HepG2 (cell line): Measurements from ENCODE around the gene KLHL17. TPM values are rescaled to one million over a fixed set of nuclear protein-coding genes. Genes with fewer than 3 reads are reported as not detected.
A peak's percentile ranks its signal among the peaks of the same experiment; 100 is the strongest.

ENCODE experiments used
- ATAC-seq: fragments of 200-7000 bp; cut with Tn5 transposase; 3 replicates; pipeline ENCODE4 v1.9.1; 2020; ENCODE audit warnings: mild to moderate bottlenecking, moderate library complexity
- BruUV-seq: library from RNA; stranded (reverse); fragments of 400-500 nt; replicated peaks from 2 replicates; lab custom pipeline; 2021; lab: Mats Ljungman, UMichigan
- CTCF ChIA-PET: fragments of 300-600 bp; formaldehyde crosslinking; extraction: SDS; loops from one replicate; lab custom pipeline; 2021; ENCODE audit warnings: low total read pairs, inconsistent platforms, low intra/inter-chr PET ratio; lab: Yijun Ruan, JAX
- POLR2A ChIA-PET: fragments of 350-600 bp; sonication (Branson Sonifier 250); formaldehyde crosslinking; loops from one replicate; lab custom pipeline; 2020; ENCODE audit warnings: antibody characterized with exemption, inconsistent platforms; lab: Yijun Ruan, JAX
- DNase-seq: peaks from one replicate; pipeline ENCODE4 v3.0.0-alpha.2; 2015; ENCODE audit warnings: low spot score
- FAIRE-seq: peaks from 3 replicates; lab custom pipeline; 2011; peaks lifted over from hg19 to GRCh38; lab: Jason Lieb, UNC
- H2AFZ ChIP-seq: one replicate; pipeline ENCODE4 v1.6.1; 2011; ENCODE audit warnings: low read length, inconsistent platforms
- H3K27ac ChIP-seq: fragments of 300-600 bp; 3 replicates; pipeline ENCODE4 v1.8.0; 2011; ENCODE audit warnings: mixed run types, mild to moderate bottlenecking, mixed read lengths, low read length, inconsistent platforms; ENCODE audit not compliant: insufficient read depth; ENCODE audit errors: extremely low read length
- H3K27me3 ChIP-seq, 2 experiments: fragments of 200-600 bp in 1 of 2; 2 replicates in 1 of 2; 3 replicates in 1 of 2; pipeline versions ENCODE4 v1.6.0 to v1.8.0; 2011; ENCODE audit warnings: low read length in 2 of 2, mild to moderate bottlenecking in 2 of 2, moderate library complexity in 2 of 2, inconsistent platforms in 1 of 2; ENCODE audit not compliant: insufficient read depth in 2 of 2, control insufficient read depth in 1 of 2
- H3K36me3 ChIP-seq, 2 experiments: fragments of 200-600 bp in 1 of 2; replicated peaks in 1 of 2; 2 replicates in 1 of 2; 3 replicates in 1 of 2; pipeline versions ENCODE4 v1.5.1 to v1.8.0; 2011; ENCODE audit warnings: low read length in 2 of 2, inconsistent platforms in 1 of 2; ENCODE audit not compliant: insufficient read depth in 2 of 2, control insufficient read depth in 1 of 2
- H3K4me1 ChIP-seq: 2 replicates; pipeline ENCODE4 v1.5.1; 2012; ENCODE audit warnings: low read length, inconsistent platforms; ENCODE audit not compliant: insufficient read depth
- H3K4me2 ChIP-seq: 2 replicates; pipeline ENCODE4 v1.6.0; 2011; ENCODE audit warnings: low read depth, low read length, inconsistent platforms
- H3K4me3 ChIP-seq, 3 experiments: fragments of 200-600 bp in 1 of 3; sonication (generic), shearing (Covaris generic) in 1 of 3; replicated peaks in 1 of 3; 2 replicates each; pipeline ENCODE4 v1.5.1; 2011 to 2016; ENCODE audit warnings: low read length in 3 of 3, inconsistent platforms in 2 of 3, low read depth in 2 of 3, mild to moderate bottlenecking in 2 of 3, control low read depth in 1 of 3, mixed read lengths in 1 of 3; ENCODE audit not compliant: insufficient read depth in 1 of 3
- H3K79me2 ChIP-seq: one replicate; pipeline ENCODE4 v1.6.1; 2011; ENCODE audit warnings: low read length, inconsistent platforms; ENCODE audit not compliant: insufficient read depth
- H3K9ac ChIP-seq: 2 replicates; pipeline ENCODE4 v1.6.0; 2011; ENCODE audit warnings: mild to moderate bottlenecking, low read depth, low read length, inconsistent platforms; ENCODE audit not compliant: insufficient read depth
- H3K9me3 ChIP-seq: 2 replicates; pipeline ENCODE4 v1.5.1; 2012; ENCODE audit warnings: mild to moderate bottlenecking, low read length
- H4K20me1 ChIP-seq: 2 replicates; pipeline ENCODE4 v1.6.0; 2011; ENCODE audit warnings: inconsistent platforms, mild to moderate bottlenecking, low read length, moderate library complexity; ENCODE audit not compliant: insufficient read depth
- ATF2 ChIP-seq: sonication (generic); formaldehyde crosslinking; IDR thresholded peaks from 2 replicates; pipeline ENCODE4 v1.4.0; 2020; ENCODE audit warnings: missing genetic modification reagents
- POGK ChIP-seq: sonication (generic); formaldehyde crosslinking; conservative IDR thresholded peaks from 2 replicates; pipeline ENCODE4 v1.8.0; 2022; ENCODE audit warnings: mild to moderate bottlenecking, moderate library complexity, missing genetic modification reagents
- SP4 ChIP-seq: sonication (generic); formaldehyde crosslinking; IDR thresholded peaks from 2 replicates; pipeline ENCODE4 v1.8.1; 2023; ENCODE audit warnings: mild to moderate bottlenecking, missing genetic modification reagents
- ZBTB3 ChIP-seq: sonication (generic); formaldehyde crosslinking; IDR thresholded peaks from 2 replicates; pipeline ENCODE4 v1.4.0; 2020; ENCODE audit warnings: low read depth, mild to moderate bottlenecking, moderate library complexity, missing genetic modification reagents, borderline replicate concordance
- ZBTB38 ChIP-seq: sonication (generic); formaldehyde crosslinking; IDR thresholded peaks from 2 replicates; pipeline ENCODE4 v1.5.1; 2020; ENCODE audit warnings: mild to moderate bottlenecking, missing genetic modification reagents
- ZMYM2 ChIP-seq: sonication (generic); formaldehyde crosslinking; IDR thresholded peaks from 2 replicates; pipeline ENCODE4 v1.8.0; 2022; ENCODE audit warnings: mild to moderate bottlenecking, missing genetic modification reagents
- WGBS: methylation state at CpG from one replicate; pipeline ENCODE4 v1.1.6; 2017; ENCODE audit warnings: low lambda C conversion rate; 5-methylcytosine and 5-hydroxymethylcytosine counted together
- in situ Hi-C: cut with HindIII; loops from 2 replicates; pipeline ENCODE4 v1.10.0; 2017; ENCODE audit warnings: low pct_unique_long_range_greater_than_20kb; ENCODE audit not compliant: extremely low pct_ligation_motif_present
- intact Hi-C: fragments of 100-400 bp; cut with micrococcal nuclease; formaldehyde crosslinking; loops from one replicate; pipeline ENCODE4 v1.10.0; 2022; ENCODE audit not compliant: unreplicated experiment
- polyA plus RNA-seq, 8 experiments: library from polyadenylated mRNA; depleted of rRNA in 3 of 8; stranded (reverse) in 7 of 8; unstranded in 1 of 8; fragments of >200 nt; fragmentation: Illumina TruSeq in 4 of 8; extraction: Trizol in 4 of 8; gene quantifications; 2 replicates each; pipeline versions ENCODE4 v1.2.1 to v1.2.3, GENCODE V29; 2011 to 2016; ENCODE audit warnings: low read depth in 4 of 8, missing spikeins in 1 of 8, mixed read lengths in 1 of 8; ENCODE audit not compliant: insufficient read depth in 1 of 8
- total RNA-seq, 5 experiments: library from RNA; depleted of rRNA; stranded (reverse); fragments of >200 nt; fragmentation: Illumina TruSeq; extraction: Trizol; gene quantifications; 2 replicates each; pipeline ENCODE4 v1.2.3, GENCODE V29; 2016; ENCODE audit warnings: low read depth in 1 of 5

KLHL17 gene
- total and polyA plus RNA-seq, 2 of the 13 experiments (the other 11 are each of a cell fraction or from before 2014, with no cell fraction given) = 9.3 to 24.7 TPM

DNA sequence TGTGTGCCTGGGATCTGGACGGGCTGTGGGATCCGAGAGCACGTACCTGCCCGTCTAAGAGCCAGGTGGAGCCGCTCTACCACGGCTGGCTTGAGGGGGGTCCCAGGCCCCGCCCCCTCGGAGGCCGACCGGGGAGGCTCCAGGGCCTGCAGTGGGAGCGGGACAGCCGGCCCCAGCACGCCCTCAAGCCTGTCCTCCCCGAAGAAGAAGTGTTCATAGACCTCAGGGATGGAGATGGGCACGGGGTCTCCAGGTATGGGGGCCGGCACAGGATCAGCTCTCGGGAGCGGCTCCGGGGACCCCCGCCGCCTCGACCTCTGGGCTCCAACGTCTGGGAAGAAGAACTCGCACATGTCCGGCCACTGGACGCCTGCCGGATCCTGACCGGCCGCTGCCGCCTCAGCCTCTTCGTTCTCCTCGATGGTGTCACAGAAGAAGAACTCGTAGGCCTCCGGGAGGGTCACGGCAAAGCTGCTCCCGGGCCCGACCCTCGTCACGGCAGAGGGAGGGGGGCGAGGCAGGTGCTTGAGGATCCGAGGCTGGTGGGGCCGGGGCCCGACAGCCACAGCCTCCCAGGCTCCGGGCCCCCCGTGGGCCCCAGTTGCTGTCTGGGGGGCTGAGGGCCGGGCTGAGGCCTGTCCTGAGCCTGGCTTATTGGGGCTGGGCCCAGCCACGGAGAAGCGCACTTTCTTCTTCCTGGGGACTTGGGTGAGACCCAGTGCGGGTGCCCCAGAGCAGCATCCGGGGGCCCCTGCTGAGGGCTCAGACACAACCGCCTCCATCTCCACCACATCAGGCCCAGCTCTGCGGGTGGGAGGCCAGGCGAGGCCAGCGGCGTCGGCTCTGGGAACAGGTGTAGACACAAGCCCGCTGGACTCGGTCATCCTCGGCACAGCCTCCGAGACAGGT lies 18.7 kb downstream of the KLHL17 start (continued):
- no peak for TF ChIP-seq ZBTB3 (CRISPR knock-in tag)

DNA sequence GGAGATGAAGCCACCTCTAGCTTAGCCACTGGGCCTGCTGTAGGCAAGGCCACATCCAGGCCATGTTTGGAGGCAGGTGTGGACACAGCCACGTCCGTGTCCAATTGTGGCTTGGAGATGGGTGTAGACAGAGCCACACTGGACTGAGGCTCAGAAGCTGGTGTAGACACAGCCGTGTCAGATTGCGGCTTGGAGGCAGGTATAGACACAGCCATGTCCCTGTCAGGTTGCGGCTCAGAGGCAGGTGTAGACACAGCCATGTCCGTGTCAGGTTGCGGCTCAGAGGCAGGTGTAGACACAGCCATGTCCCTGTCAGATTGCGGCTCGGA lies 19.3 kb downstream of the KLHL17 start:
- Histone ChIP-seq H3K27me3 (peaks cover 22 to 50% of the 10 kb centered on the region in 2 experiments), H3K4me1 (peaks cover 55% of the 10 kb centered on the region), H3K4me3 (peak overlapping the region in 1 of 3 experiments; percentile 70; a peak in 1 of 6 replicates), H3K4me2 (peak overlapping the region; percentile 74)
- TF ChIP-seq POGK (CRISPR knock-in tag) (no peak), ZMYM2 (CRISPR knock-in tag) (0 out of 2 replicates have a peak, but pooled peaks have one; percentile 17), ATF2 (CRISPR knock-in tag) (no peak), SP4 (no peak), ZBTB38 (peak; percentile 54; the same call in 1 of the 2 replicates)
- TF ChIP-seq, all 625 proteins: peak for 2
- Histone ChIP-seq H3K36me3 (no peaks in the 10 kb centered on the region), H3K79me2 (no peaks in the 10 kb centered on the region), H4K20me1 (no peaks in the 10 kb centered on the region), H3K27ac (no peak overlapping the region), H3K9ac (no peak overlapping the region), H2AFZ (no peak overlapping the region), H3K9me3 (no peaks in the 10 kb centered on the region)
- intact Hi-C loops (no loop called here), in situ Hi-C loops (no loop called here)
- POLR2A ChIA-PET = no interaction called here
- 73% methylated on average over 5 of the region's 9 CpGs for WGBS
- DNase-seq = no peak
- ATAC-seq = no peak
- BruUV-seq = no TSS peak
- CTCF ChIA-PET = no interaction called here
- FAIRE-seq = no peak
